Ovary (tissue), 9 donors: ENCODE measurements around the gene ALDH1A1. TPM values are rescaled to one million over a fixed set of nuclear protein-coding genes. Genes with fewer than 3 reads are reported as not detected.
"Not testable (repeated sequence)": the region's sequence is repeated elsewhere in the genome, so short reads cannot be mapped to it uniquely, and the experiment has no call there.

ENCODE experiments used
- DNase-seq, 5 donors: peaks; one replicate each; pipeline ENCODE4 v3.0.0-alpha.2; 2019 to 2020
- H3K27ac ChIP-seq, 2 donors: fragments of 200-600 bp; one replicate each; pipeline versions ENCODE4 v1.5.1 to v1.8.0; 2019 to 2022
- H3K27me3 ChIP-seq: fragments of 200-600 bp; one replicate; pipeline ENCODE4 v1.8.0; 2022
- H3K36me3 ChIP-seq: fragments of 200-600 bp; sonication (generic); one replicate; pipeline ENCODE4 v1.5.1; 2019
- H3K4me1 ChIP-seq: one replicate; pipeline ENCODE4 v1.8.1; 2013; ENCODE audit warnings: mild to moderate bottlenecking, moderate library complexity; ENCODE audit not compliant: insufficient read depth
- H3K4me3 ChIP-seq: fragments of 200-600 bp; sonication (generic); one replicate; pipeline ENCODE4 v1.5.1; 2017
- H3K9me3 ChIP-seq, 2 donors: fragments of 200-600 bp in 1 of 2; sonication (generic) in 1 of 2; one replicate each; pipeline versions ENCODE4 v1.5.1 to v1.8.1; 2013 to 2019; ENCODE audit warnings: mild to moderate bottlenecking in 1 of 2, moderate library complexity in 1 of 2
- CTCF ChIP-seq, 3 donors: fragments of 450-650 bp in 2 of 3; fragments of 200-600 bp in 1 of 3; IDR thresholded peaks; one replicate each; pipeline versions ENCODE4 v1.5.1 to v1.8.0; 2016 to 2022; ENCODE audit warnings: antibody characterized with exemption in 3 of 3, mild to moderate bottlenecking in 1 of 3
- EP300 ChIP-seq: sonication (generic); formaldehyde crosslinking; IDR thresholded peaks from one replicate; pipeline ENCODE4 v1.6.1; 2017; ENCODE audit warnings: antibody characterized with exemption
- POLR2A ChIP-seq: fragments of 450-650 bp; IDR thresholded peaks from one replicate; pipeline ENCODE4 v1.6.1; 2017; ENCODE audit warnings: antibody characterized with exemption, mild to moderate bottlenecking, moderate library complexity
- WGBS, 3 donors: extraction: QIAGEN DNeasy Blood & Tissue Kit in 1 of 3; methylation state at CpG; one replicate each; pipeline versions ENCODE4 v1.1.5 to v1.1.7; 2013 to 2017; 5-methylcytosine and 5-hydroxymethylcytosine counted together
- intact Hi-C, 4 donors: fragments of 100-400 bp; cut with DNase I; formaldehyde crosslinking; loops; one replicate each; pipeline versions ENCODE4 v1.11.0 to v1.15.1; 2022 to 2023
- polyA plus RNA-seq, 2 donors: library from polyadenylated mRNA; stranded (reverse); fragments of 200-250 nt in 1 of 2; fragments of 350-450 nt in 1 of 2; fragmentation: Illumina TruSeq in 1 of 2; extraction: RNeasy Lipid Tissue Mini Kit (QIAGEN cat#74804) in 1 of 2; gene quantifications; one replicate each; pipeline ENCODE4 v1.2.3, GENCODE V29; 2013 to 2014
- total RNA-seq, 7 donors: library from RNA; depleted of rRNA in 2 of 7; stranded (reverse); fragments of >200 nt in 2 of 7; fragmentation: NEBNext Ultra II Directional in 3 of 7; extraction: Animal tissue kit (Norgen Biotek cat#: 25700) in 3 of 7; gene quantifications; one replicate each; pipeline versions ENCODE4 v1.1.0 to v1.2.4, GENCODE V29; 2016 to 2023
- donor health status: DM: no; HTN: no; CAD: no; lungs with moderate emphysema.
- donor health status: DM: no; HTN: no; CAD: no.
- donor health status: Bipolar disorder and iron deficiency.
- donor health status: DM: yes; HTN: yes; CAD: no.
- donor health status: DM: no; HTN: no; CAD: no.
- donor health status: DM: yes; HTN: yes; CAD: no.

The ALDH1A1 gene
- total and polyA plus RNA-seq, 9 donors = 116 to 301 (median 184) TPM

- H3K4me1 ChIP-seq = no peaks in the 10 kb centered on the region
- no peaks in the 10 kb centered on the region for H3K27me3 ChIP-seq
- intact Hi-C loops = no loop called here
- TF ChIP-seq POLR2A = no peak
- no peak for TF ChIP-seq CTCF (IDR thresholded peaks at IDR 0.05)
- TF ChIP-seq EP300 = no peak
- no peak overlapping the region for H3K4me3 ChIP-seq
- 93 to 99% (median 96%) methylated on average over 2 of the region's 2 CpGs for WGBS, 3 donors
- no peaks in the 10 kb centered on the region for H3K9me3 ChIP-seq
- DNase-seq = no peak
- no peak overlapping the region for H3K27ac ChIP-seq
- H3K36me3 ChIP-seq = no peaks in the 10 kb centered on the region
Measured at GRCh38 chr9:72942451-72942850, 10.4 kb downstream of the ALDH1A1 start.

- H3K27me3 ChIP-seq, H3K27ac ChIP-seq, H3K4me1 ChIP-seq, H3K9me3 ChIP-seq, intact Hi-C loops, H3K36me3 ChIP-seq, DNase-seq, H3K4me3 ChIP-seq: not testable (repeated sequence)
- 94 to 97% (median 95%) methylated on average over 6 of the region's 6 CpGs for WGBS, 3 donors
Measured at GRCh38 chr9:72939581-72939980, 13.3 kb downstream of the ALDH1A1 start.

GRCh38 chr9:72937545-72937944 is 15.3 kb downstream of the ALDH1A1 start:
- Histone ChIP-seq H3K27me3 (no peaks in the 10 kb centered on the region), H3K36me3 (no peaks in the 10 kb centered on the region), H3K9me3 (no peaks in the 10 kb centered on the region), H3K4me3 (no peak overlapping the region), H3K27ac (no peak overlapping the region), H3K4me1 (no peaks in the 10 kb centered on the region)
- no peak for TF ChIP-seq POLR2A
- no peak for TF ChIP-seq CTCF (IDR thresholded peaks at IDR 0.05)
- no peak for TF ChIP-seq EP300
- 96 to 97% (median 96%) methylated on average over 4 of the region's 4 CpGs for WGBS, 3 donors
- intact Hi-C loops = no loop called here
- DNase-seq = no peak

GRCh38 chr9:72936679-72937078 is 16.2 kb downstream of the ALDH1A1 start:
- H3K9me3 ChIP-seq = no peaks in the 10 kb centered on the region
- no peaks in the 10 kb centered on the region for H3K36me3 ChIP-seq
- TF ChIP-seq POLR2A (no peak), CTCF (IDR thresholded peaks at IDR 0.05) (no peak), EP300 (no peak)
- no peak overlapping the region for H3K4me3 ChIP-seq
- DNase-seq = no peak
- no peak overlapping the region for H3K27ac ChIP-seq
- WGBS, 3 donors = 76 to 85% (median 84%) methylated on average over 2 of the region's 2 CpGs
- intact Hi-C loops = no loop called here
- H3K27me3 ChIP-seq = no peaks in the 10 kb centered on the region
- no peaks in the 10 kb centered on the region for H3K4me1 ChIP-seq

- intact Hi-C loops = no loop called here
- H3K27ac ChIP-seq = no peak overlapping the region
- H3K9me3 ChIP-seq = no peaks in the 10 kb centered on the region
- TF ChIP-seq EP300 = no peak
- no peak for TF ChIP-seq CTCF (IDR thresholded peaks at IDR 0.05)
- no peak for TF ChIP-seq POLR2A
- H3K4me3 ChIP-seq = no peak overlapping the region
- H3K4me1 ChIP-seq = no peaks in the 10 kb centered on the region
- H3K36me3 ChIP-seq = no peaks in the 10 kb centered on the region
- no peaks in the 10 kb centered on the region for H3K27me3 ChIP-seq
- DNase-seq = no peak
- 80 to 86% (median 85%) methylated on average over 2 of the region's 2 CpGs for WGBS, 3 donors
Measured at GRCh38 chr9:72936266-72936665, 16.6 kb downstream of the ALDH1A1 start.
